Tibial nerve (tissue), 4 donors: Measurements from ENCODE around the gene RPS6KA5.

Source experiments
- CTCF ChIP-seq, 5 experiments: fragments of 200-600 bp in 3 of 5; fragments of 450-650 bp in 2 of 5; sonication (generic) in 3 of 5; IDR thresholded peaks; one replicate each; pipeline ENCODE4 v1.5.1; 2016 to 2019; ENCODE audit warnings: antibody characterized with exemption in 5 of 5, mild to moderate bottlenecking in 3 of 5, moderate library complexity in 2 of 5
- EP300 ChIP-seq, 2 donors: sonication (generic); formaldehyde crosslinking; IDR thresholded peaks; one replicate each; pipeline ENCODE4 v1.6.1; 2017; ENCODE audit warnings: antibody characterized with exemption in 2 of 2, mild to moderate bottlenecking in 1 of 2
- POLR2A ChIP-seq, 2 donors: fragments of 450-650 bp; IDR thresholded peaks; one replicate each; pipeline ENCODE4 v1.6.1; 2017; ENCODE audit warnings: antibody characterized with exemption in 2 of 2, mild to moderate bottlenecking in 2 of 2, moderate library complexity in 2 of 2

GRCh38 chr14:90924621-90925340 is 135.7 kb downstream of the RPS6KA5 start:
- no peak for TF ChIP-seq POLR2A (IDR thresholded peaks at IDR 0.05)
- TF ChIP-seq CTCF (IDR thresholded peaks at IDR 0.05): no peak
- TF ChIP-seq EP300 (IDR thresholded peaks at IDR 0.05): no peak
